GM21515 (cell line): ENCODE data around the gene ATF5.

Experiments
- ATAC-seq: cut with Tn5 transposase; IDR thresholded peaks from one replicate; pipeline ENCODE4 v1.9.1; 2021; ENCODE audit not compliant: unreplicated experiment

The ATF5 gene, protein sequence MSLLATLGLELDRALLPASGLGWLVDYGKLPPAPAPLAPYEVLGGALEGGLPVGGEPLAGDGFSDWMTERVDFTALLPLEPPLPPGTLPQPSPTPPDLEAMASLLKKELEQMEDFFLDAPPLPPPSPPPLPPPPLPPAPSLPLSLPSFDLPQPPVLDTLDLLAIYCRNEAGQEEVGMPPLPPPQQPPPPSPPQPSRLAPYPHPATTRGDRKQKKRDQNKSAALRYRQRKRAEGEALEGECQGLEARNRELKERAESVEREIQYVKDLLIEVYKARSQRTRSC

DNA sequence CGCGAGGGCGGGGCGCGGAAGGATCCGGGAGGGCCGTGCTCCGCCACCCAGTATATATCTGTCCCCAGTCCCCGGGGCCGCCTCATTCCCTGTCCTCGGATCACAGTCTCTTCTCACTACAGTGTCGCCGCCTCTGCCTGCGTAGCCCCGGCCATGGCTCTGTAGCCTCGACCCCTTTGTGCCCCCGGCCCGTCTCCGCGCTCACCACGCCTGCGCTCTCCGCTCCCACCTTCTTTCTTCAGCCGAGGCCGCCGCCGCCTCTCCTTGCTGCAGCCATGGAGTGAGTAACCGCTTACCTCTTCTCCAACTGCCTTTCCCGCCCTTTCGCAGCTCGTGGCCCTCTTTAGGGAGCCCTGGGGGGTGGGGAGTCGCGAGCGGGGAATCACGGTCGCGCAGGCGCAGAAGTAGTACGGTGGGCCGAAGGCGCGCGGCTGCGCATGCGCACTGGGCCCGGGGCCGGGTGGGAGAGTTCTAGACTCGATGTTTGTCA, at the start of gene ATF5, which contains the start of gene NUP62:
Gene ATF5, plus strand, starts transcription at position 85 of the 490 bp plus-strand sequence. CDS start 1,646 bp downstream, outside the sequence.
Gene NUP62, minus strand, starts transcription at position 384 of the 490 bp plus-strand sequence. CDS start 19,697 bp downstream, outside the sequence.
- peak; percentile 39 for ATAC-seq

DNA sequence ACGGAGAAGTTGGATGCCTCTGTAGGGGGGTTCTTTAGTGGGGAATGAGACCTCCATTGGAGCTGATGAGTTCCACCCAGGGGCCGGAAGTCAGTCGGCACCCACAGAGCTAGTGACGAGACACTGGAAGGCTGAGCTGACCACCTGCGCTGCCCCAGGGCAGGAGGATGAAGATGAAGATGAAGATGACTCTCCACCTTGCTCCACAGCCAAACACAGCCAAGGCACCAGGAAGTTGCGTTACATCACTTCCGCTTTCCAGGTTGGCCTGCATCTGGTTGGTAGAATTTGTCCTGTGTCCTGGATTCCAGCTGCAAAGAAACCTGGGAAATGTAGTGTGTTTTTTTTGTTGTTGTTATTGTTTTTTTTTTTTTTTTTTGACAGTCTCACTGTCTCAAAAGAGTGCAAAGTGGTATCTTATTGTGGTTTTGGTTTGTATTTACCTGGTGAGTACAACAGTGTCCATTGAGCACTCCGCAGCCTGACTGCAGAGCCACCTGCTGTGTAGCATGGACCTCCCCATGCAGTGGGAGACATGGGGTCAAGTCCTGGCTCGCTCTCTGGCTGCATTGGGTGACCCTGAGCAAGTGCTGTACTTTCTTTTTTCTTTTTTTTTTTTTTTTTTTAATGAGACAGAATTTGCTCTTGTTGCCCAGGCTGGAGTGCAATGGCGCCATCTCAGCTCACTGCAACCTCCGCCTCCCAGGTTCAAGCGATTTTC, 49.6 kb upstream of the ATF5 start:
- no peak for ATAC-seq

DNA sequence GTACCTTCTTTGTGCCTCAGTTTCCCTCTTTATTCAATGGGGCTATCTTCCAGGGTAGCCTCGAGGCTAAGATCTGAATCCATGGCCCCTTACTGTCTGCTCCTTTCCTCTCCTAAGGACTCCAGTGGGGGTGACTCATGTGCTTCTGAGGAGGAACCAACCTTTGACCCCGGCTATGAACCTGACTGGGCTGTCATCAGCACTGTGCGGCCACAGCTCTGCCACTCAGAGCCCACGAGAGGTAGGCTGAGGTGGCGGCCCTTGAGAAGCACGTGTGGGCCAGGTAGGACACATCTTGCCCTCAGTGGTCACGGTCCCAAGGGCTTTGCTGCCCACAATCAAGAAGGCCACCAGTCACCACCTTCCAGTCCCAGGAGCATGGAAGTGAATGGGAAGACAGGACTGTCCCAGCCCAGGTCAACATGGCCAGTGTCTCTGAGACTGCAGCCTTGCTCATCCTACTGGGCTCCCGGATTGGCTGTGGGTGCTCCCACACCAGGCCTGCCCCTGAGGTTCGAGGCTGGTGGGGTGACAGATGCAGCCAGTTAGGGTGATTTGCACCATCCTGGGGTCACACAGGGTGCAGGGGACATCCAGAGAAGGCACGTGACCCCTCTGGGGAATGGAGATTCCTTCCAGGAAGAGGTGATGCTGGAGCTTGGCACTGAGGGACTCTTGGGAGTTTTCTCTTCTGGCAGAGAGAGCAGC, 48.7 kb upstream of the ATF5 start:
- no peak for ATAC-seq

DNA sequence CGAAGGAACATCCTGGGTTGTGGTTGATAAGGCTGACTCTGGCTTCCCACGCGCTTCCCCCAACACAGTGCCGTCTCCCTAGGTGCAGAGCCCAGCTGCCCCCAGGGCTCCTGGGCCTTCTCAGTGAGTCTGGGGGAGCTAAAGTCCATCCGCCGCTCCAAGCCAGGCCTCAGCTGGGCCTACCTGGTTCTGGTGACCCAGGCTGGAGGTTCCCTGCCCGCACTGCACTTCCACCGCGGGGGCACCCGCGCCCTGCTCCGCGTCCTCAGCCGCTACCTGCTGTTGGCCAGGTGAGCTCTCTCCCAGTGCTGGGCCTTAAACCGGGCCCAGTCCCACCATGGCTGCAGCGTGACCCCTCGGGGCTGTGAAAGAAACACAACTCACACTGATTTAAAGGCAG, 47.8 kb upstream of the ATF5 start:
- no peak for ATAC-seq

DNA sequence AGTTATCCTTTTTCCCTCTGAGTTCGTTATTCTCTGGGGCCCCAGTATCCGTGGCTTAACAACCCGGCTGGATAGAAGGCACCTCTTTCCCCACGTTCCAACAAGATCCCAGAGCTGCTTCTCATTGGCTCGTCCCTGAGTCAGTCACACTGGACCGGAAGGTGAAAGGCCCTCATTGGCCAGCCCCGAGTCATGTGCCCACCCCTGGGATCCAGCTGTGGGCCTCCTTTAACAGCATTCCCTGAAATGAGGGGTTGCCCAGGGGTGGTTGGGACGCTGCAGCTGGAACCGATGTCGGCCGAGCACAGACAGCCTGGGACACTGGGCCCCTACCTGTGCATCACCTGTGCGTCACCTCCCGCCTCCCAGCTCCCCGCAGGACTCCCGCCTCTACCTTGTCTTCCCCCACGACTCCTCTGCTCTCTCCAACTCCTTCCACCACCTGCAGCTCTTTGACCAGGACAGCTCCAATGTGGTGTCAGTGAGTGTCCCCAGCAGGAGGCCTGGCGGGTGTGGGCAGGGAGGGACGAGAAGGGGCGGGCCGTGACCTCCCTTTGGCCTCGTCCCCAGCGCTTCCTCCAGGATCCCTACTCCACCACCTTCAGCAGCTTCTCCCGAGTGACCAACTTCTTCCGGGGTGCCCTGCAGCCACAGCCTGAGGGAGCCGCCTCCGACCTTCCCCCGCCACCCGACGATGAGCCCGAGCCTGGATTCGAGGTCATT, 47.2 kb upstream of the ATF5 start:
- ATAC-seq: no peak

DNA sequence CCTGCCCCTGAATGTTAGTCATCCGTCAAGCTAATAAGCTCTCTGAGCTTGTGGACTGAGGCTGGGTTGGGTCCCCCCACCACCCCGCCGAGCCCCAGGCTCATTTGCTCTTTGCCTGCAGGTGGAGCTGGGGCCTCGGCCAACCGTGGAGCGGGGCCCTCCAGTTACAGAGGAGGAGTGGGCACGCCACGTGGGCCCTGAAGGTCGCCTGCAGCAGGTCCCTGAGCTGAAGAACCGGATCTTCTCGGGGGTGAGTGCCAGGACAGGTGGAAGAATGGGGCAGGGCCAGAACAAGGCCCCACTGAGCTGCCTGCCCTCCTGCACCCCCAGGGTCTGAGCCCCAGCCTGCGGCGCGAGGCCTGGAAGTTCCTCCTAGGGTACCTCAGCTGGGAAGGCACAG, 46.4 kb upstream of the ATF5 start:
- ATAC-seq: no peak

DNA sequence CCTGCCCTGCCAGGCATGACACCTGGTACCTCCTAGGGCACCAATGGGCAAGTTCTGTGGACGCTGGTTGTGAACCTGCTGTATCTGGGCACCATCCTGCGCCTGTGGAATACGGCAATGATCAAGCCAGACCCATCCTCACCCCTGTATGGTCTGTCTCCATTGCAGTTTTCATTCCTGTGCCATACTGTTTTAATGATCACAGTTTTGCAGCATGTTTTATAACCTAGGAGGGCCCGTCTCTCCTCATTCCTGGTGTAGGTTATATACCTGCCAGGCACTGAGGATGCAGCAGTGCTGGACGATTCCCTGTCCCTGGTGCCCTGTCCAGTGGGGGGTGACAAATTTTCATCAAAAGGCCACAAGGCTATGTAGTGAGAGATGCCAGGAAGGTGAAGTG, 45.9 kb upstream of the ATF5 start:
- no peak for ATAC-seq

DNA sequence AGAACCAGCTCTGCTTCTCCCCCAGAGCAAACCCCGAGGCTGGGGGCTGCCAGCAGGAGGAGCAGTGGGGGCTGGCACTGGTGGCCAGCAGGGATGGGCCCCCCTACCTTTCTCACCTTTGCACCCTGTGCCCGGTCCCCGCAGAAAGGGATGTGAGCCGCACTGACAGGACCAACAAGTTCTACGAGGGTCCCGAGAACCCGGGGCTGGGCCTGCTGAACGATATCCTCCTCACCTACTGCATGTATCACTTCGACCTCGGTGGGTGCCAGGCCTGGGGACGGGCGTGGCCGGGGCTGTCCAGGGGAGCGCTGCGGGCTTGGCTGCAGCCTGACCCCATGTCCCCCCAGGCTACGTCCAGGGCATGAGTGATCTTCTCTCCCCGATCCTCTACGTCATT, 44.9 kb upstream of the ATF5 start:
- no peak for ATAC-seq

DNA sequence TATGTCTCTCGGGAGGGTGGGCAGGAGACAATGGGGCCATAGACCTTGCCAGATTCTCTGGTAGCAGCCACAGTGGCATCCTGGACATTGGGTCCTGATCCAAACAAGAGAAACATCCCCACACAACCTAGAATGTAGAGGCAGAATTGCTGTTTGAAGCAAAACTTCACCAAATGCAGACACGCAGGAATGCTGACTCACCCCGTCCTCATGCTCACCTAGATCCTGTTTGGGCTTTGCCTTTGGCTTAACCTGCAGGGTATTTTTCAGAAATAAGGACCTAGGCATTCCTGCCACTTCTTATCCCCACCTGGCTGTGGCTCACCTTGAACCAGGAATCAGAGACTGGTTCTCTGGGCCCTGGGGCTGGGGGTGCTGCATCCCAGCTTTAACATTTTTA, 44.2 kb upstream of the ATF5 start:
- ATAC-seq: no peak

DNA sequence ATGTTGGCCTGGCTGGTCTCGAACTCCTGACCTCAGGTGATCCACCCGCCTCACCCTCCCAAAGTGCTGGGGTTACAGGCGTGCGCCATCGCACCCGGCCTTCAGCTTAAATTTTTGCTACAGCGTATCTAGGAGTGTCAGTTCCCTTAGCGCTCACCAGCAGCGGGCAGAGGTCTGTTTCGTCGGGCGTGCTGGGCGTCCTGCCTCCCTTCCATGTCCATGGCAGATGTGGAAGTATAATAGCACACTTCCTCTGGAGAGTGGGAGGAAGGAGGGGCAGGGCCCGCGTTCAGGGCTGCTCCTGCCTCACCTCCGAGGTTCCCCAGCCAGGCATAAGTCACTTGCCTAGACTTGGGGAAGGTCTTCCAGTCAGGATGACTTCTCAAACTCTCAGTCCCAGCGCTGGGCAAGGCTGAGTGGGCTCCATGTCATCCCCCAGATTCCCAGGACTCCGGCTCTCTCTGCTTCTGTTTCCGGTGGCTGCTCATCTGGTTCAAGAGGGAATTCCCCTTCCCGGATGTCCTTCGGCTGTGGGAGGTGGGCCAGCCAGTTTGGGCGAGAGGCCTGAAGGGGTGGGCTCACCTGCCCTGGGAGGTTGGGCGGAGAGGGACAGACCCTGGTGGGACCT, 41.9 kb upstream of the ATF5 start:
- ATAC-seq: no peak

DNA sequence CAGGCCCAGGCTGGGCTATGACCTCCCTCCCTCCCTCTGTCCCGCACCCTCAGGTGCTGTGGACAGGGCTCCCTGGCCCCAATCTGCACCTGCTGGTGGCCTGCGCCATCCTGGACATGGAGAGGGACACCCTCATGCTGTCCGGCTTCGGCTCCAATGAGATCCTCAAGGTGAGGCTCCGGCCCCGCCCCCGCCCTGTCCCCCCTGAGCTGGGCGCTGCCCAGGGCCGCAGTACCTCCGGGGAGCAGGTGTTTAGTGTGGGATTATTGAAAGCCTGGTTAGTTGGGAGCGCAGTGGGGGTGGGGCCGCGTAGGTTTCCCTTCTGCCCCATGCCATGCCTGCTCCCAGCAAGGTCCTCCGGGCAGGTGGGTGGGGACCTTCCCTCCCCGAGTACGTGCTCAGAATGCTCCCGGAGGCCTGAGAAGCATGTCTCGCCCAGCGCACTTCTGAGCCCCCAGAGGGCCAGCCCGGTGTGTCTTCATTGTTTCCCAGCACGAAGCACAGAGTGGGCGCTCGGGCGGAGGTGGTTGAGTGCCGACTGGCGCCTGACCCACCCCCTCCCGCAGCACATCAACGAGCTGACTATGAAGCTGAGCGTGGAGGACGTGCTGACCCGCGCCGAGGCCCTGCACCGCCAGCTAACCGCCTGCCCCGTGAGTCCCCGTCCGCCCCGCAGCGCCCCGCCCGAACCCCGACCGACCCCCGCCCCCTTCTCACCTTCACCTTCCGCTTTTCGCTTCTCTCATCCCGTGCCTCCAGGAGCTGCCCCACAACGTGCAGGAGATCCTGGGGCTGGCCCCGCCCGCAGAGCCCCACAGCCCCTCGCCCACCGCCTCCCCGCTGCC, 41.1 kb upstream of the ATF5 start:
- no peak for ATAC-seq

DNA sequence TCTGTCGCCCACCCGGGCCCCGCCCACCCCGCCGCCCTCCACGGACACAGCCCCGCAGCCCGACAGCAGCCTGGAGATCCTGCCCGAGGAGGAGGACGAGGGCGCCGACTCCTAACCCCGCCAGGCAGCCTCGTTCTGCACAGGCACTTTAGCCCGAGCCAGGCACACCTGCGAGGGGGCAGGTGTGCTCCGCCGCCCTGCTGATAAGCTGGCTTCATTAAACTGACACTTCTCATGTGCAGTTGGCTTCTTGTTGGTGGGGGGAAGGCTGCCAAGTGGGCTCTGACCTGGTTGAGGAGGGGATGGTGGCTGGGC, 40.5 kb upstream of the ATF5 start:
- ATAC-seq: no peak

DNA sequence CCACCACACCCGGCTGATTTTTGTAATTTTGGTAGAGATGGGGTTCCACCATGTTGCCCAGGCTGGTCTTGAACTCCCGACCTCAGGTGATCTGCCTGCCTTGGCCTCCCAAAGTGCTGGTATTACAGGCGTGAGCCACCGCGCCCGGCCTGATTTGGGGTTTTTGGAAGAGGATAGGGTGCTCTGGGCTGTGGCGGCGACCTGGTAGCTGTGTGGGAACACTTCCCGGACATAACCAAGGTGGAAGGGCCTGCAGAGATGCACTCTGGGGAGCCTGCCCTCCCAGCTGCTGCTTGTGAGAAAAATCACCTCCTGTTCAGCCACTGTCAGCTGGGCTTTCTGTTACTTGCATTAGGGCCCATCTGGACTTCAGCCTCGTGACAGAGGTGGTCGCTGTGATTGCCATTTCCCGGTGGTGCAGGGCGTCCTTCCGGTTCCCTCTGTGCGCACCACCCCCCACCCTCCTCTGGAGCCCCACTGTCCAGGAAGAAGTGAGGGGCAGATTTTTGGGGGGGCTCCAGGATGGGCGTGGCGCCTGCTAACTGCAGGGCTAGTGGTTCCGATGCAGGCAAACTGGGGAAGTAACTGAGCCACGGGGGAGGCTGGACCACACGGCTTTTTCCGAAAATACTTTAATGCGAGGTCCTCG, 39.8 kb upstream of the ATF5 start:
- ATAC-seq: no peak

DNA sequence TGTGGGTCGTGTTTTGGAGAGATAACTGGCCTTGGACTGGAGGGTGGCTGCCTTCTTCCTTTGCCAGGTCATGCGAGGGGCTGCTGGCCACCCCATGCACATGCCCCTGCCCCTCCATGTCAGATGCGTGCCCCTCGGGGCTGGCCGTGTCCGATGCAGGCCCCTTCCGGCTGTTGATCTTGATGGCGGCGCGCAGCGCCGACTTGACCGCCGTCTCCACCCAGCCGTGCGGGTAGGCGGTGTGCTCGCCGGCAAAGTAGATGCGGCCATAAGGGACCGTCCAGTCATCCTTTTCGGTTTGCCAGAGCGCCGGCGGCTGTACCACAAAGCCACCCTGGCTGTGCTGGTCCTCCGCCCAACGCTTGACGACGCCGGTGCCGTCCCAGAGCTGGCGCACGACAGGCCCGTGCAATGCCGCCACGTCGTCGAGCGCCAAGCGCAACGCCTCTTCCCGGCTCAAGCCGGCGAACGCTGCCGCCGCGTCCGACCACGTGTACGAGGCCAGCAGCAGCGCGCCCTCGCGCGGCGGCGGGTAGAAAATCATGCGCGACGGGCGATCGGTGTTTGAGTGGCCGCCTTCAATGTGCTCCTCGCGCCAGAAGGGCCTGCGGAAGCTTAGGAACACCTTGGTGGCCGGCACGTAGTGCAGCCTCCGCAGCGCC, 39.2 kb upstream of the ATF5 start:
- ATAC-seq: no peak

DNA sequence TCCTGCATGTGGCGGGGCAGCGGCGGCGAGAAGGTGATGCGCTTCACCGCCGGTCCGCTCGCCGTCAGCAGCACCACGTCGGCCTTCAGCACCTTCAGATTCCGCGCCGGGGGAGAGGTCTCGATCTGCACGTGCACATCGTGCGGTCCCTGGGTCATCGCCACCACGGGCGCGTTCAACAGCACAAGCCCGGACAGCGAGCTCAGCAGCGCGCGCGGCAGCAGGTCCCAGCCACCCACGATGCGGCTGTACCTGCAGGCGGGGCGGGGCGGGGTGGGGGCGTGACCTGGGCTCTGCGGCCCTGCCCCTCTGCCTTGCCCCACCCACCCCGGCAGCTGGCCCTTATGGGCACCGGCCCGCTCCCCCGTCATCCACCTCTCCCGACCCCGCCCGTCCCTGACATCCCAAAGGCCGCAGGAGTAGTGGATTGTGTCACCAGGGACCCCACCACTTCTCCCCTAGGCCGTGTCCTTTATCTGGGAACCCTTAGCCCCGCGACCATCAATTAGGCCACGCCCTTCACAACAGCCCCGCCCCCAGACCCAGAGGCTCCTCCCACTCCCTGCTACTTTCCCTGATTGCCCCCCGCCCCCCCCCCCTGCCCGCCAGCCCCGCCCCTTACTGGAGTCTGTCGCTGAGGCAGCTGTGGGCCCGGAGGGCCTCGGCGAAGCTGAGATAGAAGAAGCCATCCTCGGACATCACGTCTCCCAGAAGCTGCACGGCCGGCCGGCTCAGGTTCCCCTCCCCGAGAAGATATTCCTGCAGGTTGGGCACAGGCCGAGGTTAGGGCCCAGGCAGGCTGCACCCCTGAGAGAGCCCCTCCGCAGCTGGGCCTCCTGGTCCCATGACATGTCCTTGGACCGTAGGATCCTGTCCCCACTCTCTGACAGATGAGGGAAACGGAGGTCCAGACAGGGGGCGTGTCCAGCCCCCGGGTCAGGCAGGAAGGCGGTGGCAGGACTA, 38.4 kb upstream of the ATF5 start:
- no peak for ATAC-seq

DNA sequence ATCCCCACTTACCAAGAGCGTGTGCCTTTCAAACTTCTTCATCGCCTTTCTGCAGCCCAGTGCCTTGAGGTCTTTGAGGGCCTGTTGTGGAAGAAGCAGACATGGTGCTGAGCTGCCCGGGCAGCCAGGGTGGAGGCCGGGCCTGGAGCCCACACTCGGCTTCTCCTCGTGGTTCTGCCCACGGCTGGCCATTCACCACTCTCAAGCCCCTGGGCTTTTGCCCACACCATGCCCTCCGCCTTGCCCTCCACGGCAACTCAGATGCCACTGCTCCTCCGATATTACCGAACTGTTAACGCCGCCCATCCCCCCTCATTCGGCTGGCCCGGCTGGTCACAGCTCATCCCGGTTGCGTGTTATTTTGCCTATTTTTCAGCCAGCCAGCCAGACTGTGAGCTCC, 37.6 kb upstream of the ATF5 start:
- ATAC-seq: no peak

DNA sequence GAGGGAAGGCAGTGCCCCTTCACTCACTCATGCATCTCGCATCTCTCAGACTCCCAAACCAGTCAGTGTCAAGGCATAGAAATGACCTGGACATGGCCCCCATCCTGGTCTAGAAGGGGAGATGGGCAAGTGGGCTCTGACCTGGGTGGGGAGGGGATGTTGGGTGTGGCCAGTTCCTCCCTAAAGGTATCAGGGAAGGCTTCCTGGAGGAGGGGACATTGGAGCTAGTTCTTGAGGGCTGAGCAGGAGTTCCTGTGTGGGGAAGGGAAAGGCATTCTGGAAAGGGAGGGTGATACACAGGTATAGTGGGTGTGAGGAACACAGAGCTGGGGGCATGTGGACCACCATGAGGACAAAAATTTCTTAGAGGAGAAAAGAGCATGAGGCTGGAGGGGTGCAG, 36.3 kb upstream of the ATF5 start:
- ATAC-seq: no peak
